RWPE2 (cell line): Measurements from ENCODE around the gene CCDC33.

Source experiments
- ATAC-seq: fragments of 200-7000 bp; cut with Tn5 transposase; 3 replicates; pipeline ENCODE4 v1.9.1; 2021; ENCODE audit warnings: low read depth
- DNase-seq: peaks from one replicate; pipeline ENCODE4 v3.0.0-alpha.2; 2020; ENCODE audit warnings: low spot score
- H3K27ac ChIP-seq: fragments of 450-650 bp; 2 replicates; pipeline ENCODE4 v1.5.1; 2017; ENCODE audit warnings: mild to moderate bottlenecking; ENCODE audit not compliant: poor library complexity, severe bottlenecking
- H3K27me3 ChIP-seq: fragments of 250-450 bp; sonication (Bioruptor Pico); 2 replicates; pipeline ENCODE4 v1.5.1; 2021; ENCODE audit warnings: mild to moderate bottlenecking, moderate library complexity; ENCODE audit not compliant: insufficient read depth, poor library complexity, severe bottlenecking
- H3K36me3 ChIP-seq: fragments of 250-450 bp; sonication (Bioruptor Pico); 2 replicates; pipeline ENCODE4 v1.5.1; 2020; ENCODE audit warnings: low read depth, mild to moderate bottlenecking, moderate library complexity
- H3K4me1 ChIP-seq: fragments of 250-450 bp; sonication (Bioruptor Pico); 2 replicates; pipeline ENCODE4 v1.5.1; 2021; ENCODE audit warnings: mild to moderate bottlenecking, moderate library complexity; ENCODE audit not compliant: insufficient read depth, poor library complexity, severe bottlenecking
- H3K4me3 ChIP-seq: fragments of 250-450 bp; sonication (Bioruptor Pico); 2 replicates; pipeline ENCODE4 v1.5.1; 2021; ENCODE audit warnings: mild to moderate bottlenecking, moderate library complexity; ENCODE audit not compliant: severe bottlenecking
- H3K9me3 ChIP-seq: fragments of 250-450 bp; sonication (Bioruptor Pico); 2 replicates; pipeline ENCODE4 v1.5.1; 2021; ENCODE audit warnings: mild to moderate bottlenecking, moderate library complexity; ENCODE audit not compliant: severe bottlenecking
- CTCF ChIP-seq: fragments of 450-650 bp; IDR thresholded peaks from one replicate; pipeline ENCODE4 v1.5.1; 2017; ENCODE audit warnings: mild to moderate bottlenecking, moderate library complexity; ENCODE audit not compliant: poor library complexity, severe bottlenecking

Gene CCDC33

GRCh38 chr15:74207652-74208440, 28.3 kb upstream of the CCDC33 start:
- TF ChIP-seq CTCF: no peak
- H3K27me3 ChIP-seq: no peaks in the 10 kb centered on the region
- H3K4me3 ChIP-seq: no peak overlapping the region
- no peak overlapping the region for H3K27ac ChIP-seq
- no peaks in the 10 kb centered on the region for H3K36me3 ChIP-seq
- DNase-seq (no peak), ATAC-seq (no peak)
- H3K4me1 ChIP-seq: peaks cover 16% of the 10 kb centered on the region
- H3K9me3 ChIP-seq: no peaks in the 10 kb centered on the region

GRCh38 chr15:74208496-74208895, 27.6 kb upstream of the CCDC33 start:
- TF ChIP-seq CTCF: no peak
- ATAC-seq: no peak
- H3K9me3 ChIP-seq: no peaks in the 10 kb centered on the region

GRCh38 chr15:74208901-74209559, 27.1 kb upstream of the CCDC33 start:
- DNase-seq (no peak), ATAC-seq (peak; percentile 62)
- no peaks in the 10 kb centered on the region for H3K9me3 ChIP-seq
- H3K4me3 ChIP-seq: no peak overlapping the region
- H3K36me3 ChIP-seq: no peaks in the 10 kb centered on the region
- no peak for TF ChIP-seq CTCF
- peaks cover 6% of the 10 kb centered on the region for H3K4me1 ChIP-seq
- no peak overlapping the region for H3K27ac ChIP-seq
- H3K27me3 ChIP-seq: no peaks in the 10 kb centered on the region

More at GRCh38 chr15:74208496-74208895, 27.6 kb upstream of the CCDC33 start:
- Histone ChIP-seq H3K36me3 (no peaks in the 10 kb centered on the region), H3K4me1 (peaks cover 9% of the 10 kb centered on the region), H3K27me3 (no peaks in the 10 kb centered on the region), H3K4me3 (no peak overlapping the region), H3K27ac (no peak overlapping the region)
- no peak for DNase-seq

- peaks cover 7% of the 10 kb centered on the region for H3K4me1 ChIP-seq
- no peak overlapping the region for H3K4me3 ChIP-seq
Measured at GRCh38 chr15:74209560-74209958, 26.6 kb upstream of the CCDC33 start.

More at GRCh38 chr15:74209560-74209958, 26.6 kb upstream of the CCDC33 start:
- Histone ChIP-seq H3K27ac (no peak overlapping the region), H3K27me3 (no peaks in the 10 kb centered on the region), H3K9me3 (no peaks in the 10 kb centered on the region), H3K36me3 (no peaks in the 10 kb centered on the region)
- ATAC-seq: no peak
- no peak for TF ChIP-seq CTCF
- no peak for DNase-seq
